ENCODE measurements around the gene TRIM46. TPM values are rescaled to one million over a fixed set of nuclear protein-coding genes. Genes with fewer than 3 reads are reported as not detected.
"Not testable (repeated sequence)": the region's sequence is repeated elsewhere in the genome, so short reads cannot be mapped to it uniquely, and the experiment has no call there.

Gene TRIM46
- polyA plus RNA-seq, 3 donors: 0.13 TPM; not detected in 2

DNA sequence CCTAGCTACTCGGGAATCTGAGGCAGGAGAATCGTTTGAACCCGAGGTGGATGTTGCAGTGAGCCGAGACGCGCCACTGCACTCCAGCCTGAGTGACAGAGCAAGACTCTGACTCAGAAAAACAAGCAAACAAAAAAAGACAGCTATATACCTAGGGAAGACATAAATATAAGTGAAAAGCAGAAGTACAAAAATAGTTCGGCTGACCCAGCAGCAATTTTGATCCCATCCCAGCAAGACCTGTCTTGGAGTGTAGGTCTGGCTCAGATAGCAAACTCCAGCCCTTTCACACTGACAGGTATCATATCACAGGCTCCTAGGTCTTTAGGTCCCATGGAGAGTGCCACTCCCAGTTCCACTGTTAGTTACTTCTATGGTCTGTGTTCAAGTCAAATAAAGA, 49.4 kb downstream of the TRIM46 start:
- WGBS (ENCODE audit: insufficient coverage): 0% methylated on average over 1 of the region's 7 CpGs
- Histone ChIP-seq H3K4me2 (replicated peaks; ENCODE audit: extremely low read depth, low read length, poor library complexity, severe bottlenecking) (peak overlapping the region; percentile 41), H3K9ac (ENCODE audit: insufficient read depth, low read length, poor library complexity, severe bottlenecking) (no peak overlapping the region), H3K27ac (ENCODE audit: low read depth in 1 of 2, low read length in 2 of 2) (peak overlapping the region; percentile 43 to 71), H3K9me3 (replicated peaks in 1 of 2; ENCODE audit: control insufficient read depth in 1 of 2, insufficient read depth in 1 of 2, low read length in 2 of 2) (no peaks in the 10 kb centered on the region), H4K20me1 (ENCODE audit: insufficient read depth, low read length) (no peaks in the 10 kb centered on the region), H3K27me3 (ENCODE audit: control insufficient read depth in 2 of 2, insufficient read depth in 2 of 2, low read length in 2 of 2) (no peaks in the 10 kb centered on the region), H3K4me1 (ENCODE audit: control insufficient read depth in 1 of 2, insufficient read depth in 2 of 2, low read length in 2 of 2) (peaks cover 89 to 94% of the 10 kb centered on the region in 2 donors), H3K36me3 (replicated peaks in 1 of 2; ENCODE audit: control insufficient read depth in 1 of 2, insufficient read depth in 2 of 2, low read length in 2 of 2) (no peaks in the 10 kb centered on the region), H3K4me3 (replicated peaks in 1 of 3; ENCODE audit: low read depth in 2 of 3, low read length in 3 of 3) (peak overlapping the region in 1 of 3 experiments; percentile 23), H3K79me2 (ENCODE audit: insufficient read depth, low read length) (peaks cover 18% of the 10 kb centered on the region), H2AFZ (ENCODE audit: insufficient read depth, low read depth, low read length, poor library complexity, severe bottlenecking) (no peak overlapping the region)
- Mint-ChIP-seq H3K4me3 (no peak overlapping the region), H3K36me3 (no peaks in the 10 kb centered on the region), H3K4me1 (peaks cover 78% of the 10 kb centered on the region), H3K27me3 (ENCODE audit: low read depth in 3 of 3) (peaks cover 0 to 4% (median 0%) of the 10 kb centered on the region in 3 donors), H3K27ac (peak overlapping the region; percentile 23 to 95 (median 91)), H3K9me3 (no peaks in the 10 kb centered on the region)
- peak; percentile 56 to 75 (median 63) for DNase-seq
- intact Hi-C loops (cut with micrococcal nuclease): no loop called here
- TF ChIP-seq, protein P1, sequence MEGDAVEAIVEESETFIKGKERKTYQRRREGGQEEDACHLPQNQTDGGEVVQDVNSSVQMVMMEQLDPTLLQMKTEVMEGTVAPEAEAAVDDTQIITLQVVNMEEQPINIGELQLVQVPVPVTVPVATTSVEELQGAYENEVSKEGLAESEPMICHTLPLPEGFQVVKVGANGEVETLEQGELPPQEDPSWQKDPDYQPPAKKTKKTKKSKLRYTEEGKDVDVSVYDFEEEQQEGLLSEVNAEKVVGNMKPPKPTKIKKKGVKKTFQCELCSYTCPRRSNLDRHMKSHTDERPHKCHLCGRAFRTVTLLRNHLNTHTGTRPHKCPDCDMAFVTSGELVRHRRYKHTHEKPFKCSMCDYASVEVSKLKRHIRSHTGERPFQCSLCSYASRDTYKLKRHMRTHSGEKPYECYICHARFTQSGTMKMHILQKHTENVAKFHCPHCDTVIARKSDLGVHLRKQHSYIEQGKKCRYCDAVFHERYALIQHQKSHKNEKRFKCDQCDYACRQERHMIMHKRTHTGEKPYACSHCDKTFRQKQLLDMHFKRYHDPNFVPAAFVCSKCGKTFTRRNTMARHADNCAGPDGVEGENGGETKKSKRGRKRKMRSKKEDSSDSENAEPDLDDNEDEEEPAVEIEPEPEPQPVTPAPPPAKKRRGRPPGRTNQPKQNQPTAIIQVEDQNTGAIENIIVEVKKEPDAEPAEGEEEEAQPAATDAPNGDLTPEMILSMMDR (IDR thresholded peaks at IDR 0.05): no peak

DNA sequence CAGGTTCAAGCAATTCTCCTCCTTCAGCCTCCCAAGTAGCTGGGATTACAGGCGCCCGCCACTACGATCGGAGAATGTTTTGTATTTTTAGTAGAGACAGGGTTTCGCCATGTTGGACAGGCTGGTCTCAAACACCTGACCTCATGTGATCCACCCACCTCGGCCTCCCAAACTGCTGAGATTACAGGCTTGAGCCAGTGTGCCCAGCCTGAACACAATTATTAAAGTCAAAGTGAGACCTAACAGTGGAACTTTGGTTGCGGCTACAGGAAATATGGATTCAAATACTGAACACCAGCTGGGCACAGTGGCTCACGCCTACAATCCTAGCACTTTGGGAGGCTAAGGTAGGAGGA, 51.7 kb downstream of the TRIM46 start:
- H3K4me3 ChIP-seq (replicated peaks in 1 of 3; ENCODE audit: low read depth in 2 of 3, low read length in 3 of 3): not testable (repeated sequence)
- H3K27me3 Mint-ChIP-seq (ENCODE audit: low read depth in 3 of 3): peaks cover 0 to 10% (median 2%) of the 10 kb centered on the region in 3 donors

More for the DNA sequence above, 51.7 kb downstream of the TRIM46 start:
- H3K9me3 Mint-ChIP-seq; H3K27me3 ChIP-seq (ENCODE audit: control insufficient read depth in 2 of 2, insufficient read depth in 2 of 2, low read length in 2 of 2); H3K36me3 ChIP-seq (replicated peaks in 1 of 2; ENCODE audit: control insufficient read depth in 1 of 2, insufficient read depth in 2 of 2, low read length in 2 of 2); DNase-seq; H3K9ac ChIP-seq (ENCODE audit: insufficient read depth, low read length, poor library complexity, severe bottlenecking); H2AFZ ChIP-seq (ENCODE audit: insufficient read depth, low read depth, low read length, poor library complexity, severe bottlenecking); intact Hi-C loops (cut with micrococcal nuclease); H4K20me1 ChIP-seq (ENCODE audit: insufficient read depth, low read length); H3K27ac ChIP-seq (ENCODE audit: low read depth in 1 of 2, low read length in 2 of 2); H3K4me2 ChIP-seq (replicated peaks; ENCODE audit: extremely low read depth, low read length, poor library complexity, severe bottlenecking); H3K36me3 Mint-ChIP-seq; H3K9me3 ChIP-seq (replicated peaks in 1 of 2; ENCODE audit: control insufficient read depth in 1 of 2, insufficient read depth in 1 of 2, low read length in 2 of 2): not testable (repeated sequence)
- Mint-ChIP-seq H3K27ac (peak overlapping the region in 6 of 7 donors; percentile 33 to 95 (median 90)), H3K4me3 (peak overlapping the region in 1 of 2 donors; percentile 39), H3K4me1 (peaks cover 58% of the 10 kb centered on the region)
- 100% methylated on average over 4 of the region's 8 CpGs for WGBS (ENCODE audit: insufficient coverage)
- Histone ChIP-seq H3K4me1 (ENCODE audit: control insufficient read depth in 1 of 2, insufficient read depth in 2 of 2, low read length in 2 of 2) (peaks cover 74 to 78% of the 10 kb centered on the region in 2 donors), H3K79me2 (ENCODE audit: insufficient read depth, low read length) (peaks cover 18% of the 10 kb centered on the region)

Measured in CD14-positive monocyte (primary cell).